ENCODE results near the gene KCNH1.

DNA sequence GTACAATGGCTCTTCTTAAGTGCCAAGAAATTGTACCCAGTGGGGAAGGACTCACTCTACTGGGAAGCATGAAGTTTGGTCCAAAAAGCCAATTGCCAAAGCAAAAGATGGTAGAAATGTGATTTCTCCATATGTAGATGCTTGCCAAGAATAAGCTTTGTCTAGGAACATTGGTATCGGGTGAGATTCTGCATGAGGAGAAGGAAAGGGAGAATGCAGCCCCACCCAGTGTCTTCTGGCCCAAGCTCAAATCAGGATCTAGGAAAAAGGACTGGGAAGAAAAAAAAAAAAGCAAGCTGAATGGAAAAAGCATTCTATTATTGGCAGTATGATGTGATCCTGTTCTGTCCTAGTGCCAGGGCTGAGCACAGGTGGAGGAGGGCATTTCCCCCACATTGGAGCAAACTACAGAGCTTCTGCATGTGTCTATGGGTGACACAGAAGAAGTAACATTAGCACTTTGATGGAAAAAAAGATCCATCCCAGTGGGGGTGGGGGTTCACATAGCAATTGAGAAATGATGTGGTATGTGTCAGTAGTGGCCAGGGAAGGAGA lies 226.6 kb downstream of the KCNH1 start:
- TF ChIP-seq EZH2 (IDR thresholded peaks at IDR 0.05; ENCODE audit: low read depth, unreplicated experiment), result no peak
- TF ChIP-seq, protein P1, sequence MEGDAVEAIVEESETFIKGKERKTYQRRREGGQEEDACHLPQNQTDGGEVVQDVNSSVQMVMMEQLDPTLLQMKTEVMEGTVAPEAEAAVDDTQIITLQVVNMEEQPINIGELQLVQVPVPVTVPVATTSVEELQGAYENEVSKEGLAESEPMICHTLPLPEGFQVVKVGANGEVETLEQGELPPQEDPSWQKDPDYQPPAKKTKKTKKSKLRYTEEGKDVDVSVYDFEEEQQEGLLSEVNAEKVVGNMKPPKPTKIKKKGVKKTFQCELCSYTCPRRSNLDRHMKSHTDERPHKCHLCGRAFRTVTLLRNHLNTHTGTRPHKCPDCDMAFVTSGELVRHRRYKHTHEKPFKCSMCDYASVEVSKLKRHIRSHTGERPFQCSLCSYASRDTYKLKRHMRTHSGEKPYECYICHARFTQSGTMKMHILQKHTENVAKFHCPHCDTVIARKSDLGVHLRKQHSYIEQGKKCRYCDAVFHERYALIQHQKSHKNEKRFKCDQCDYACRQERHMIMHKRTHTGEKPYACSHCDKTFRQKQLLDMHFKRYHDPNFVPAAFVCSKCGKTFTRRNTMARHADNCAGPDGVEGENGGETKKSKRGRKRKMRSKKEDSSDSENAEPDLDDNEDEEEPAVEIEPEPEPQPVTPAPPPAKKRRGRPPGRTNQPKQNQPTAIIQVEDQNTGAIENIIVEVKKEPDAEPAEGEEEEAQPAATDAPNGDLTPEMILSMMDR (conservative IDR thresholded peaks at IDR 0.05; ENCODE audit: low read depth in 2 of 2), result no peak
- TF ChIP-seq, protein P2, sequence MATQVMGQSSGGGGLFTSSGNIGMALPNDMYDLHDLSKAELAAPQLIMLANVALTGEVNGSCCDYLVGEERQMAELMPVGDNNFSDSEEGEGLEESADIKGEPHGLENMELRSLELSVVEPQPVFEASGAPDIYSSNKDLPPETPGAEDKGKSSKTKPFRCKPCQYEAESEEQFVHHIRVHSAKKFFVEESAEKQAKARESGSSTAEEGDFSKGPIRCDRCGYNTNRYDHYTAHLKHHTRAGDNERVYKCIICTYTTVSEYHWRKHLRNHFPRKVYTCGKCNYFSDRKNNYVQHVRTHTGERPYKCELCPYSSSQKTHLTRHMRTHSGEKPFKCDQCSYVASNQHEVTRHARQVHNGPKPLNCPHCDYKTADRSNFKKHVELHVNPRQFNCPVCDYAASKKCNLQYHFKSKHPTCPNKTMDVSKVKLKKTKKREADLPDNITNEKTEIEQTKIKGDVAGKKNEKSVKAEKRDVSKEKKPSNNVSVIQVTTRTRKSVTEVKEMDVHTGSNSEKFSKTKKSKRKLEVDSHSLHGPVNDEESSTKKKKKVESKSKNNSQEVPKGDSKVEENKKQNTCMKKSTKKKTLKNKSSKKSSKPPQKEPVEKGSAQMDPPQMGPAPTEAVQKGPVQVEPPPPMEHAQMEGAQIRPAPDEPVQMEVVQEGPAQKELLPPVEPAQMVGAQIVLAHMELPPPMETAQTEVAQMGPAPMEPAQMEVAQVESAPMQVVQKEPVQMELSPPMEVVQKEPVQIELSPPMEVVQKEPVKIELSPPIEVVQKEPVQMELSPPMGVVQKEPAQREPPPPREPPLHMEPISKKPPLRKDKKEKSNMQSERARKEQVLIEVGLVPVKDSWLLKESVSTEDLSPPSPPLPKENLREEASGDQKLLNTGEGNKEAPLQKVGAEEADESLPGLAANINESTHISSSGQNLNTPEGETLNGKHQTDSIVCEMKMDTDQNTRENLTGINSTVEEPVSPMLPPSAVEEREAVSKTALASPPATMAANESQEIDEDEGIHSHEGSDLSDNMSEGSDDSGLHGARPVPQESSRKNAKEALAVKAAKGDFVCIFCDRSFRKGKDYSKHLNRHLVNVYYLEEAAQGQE (IDR thresholded peaks at IDR 0.05; ENCODE audit: unreplicated experiment), result no peak
- TF ChIP-seq POLR2AphosphoS5 (IDR thresholded peaks at IDR 0.05; ENCODE audit: low read depth), result no peak
- no peak for TF ChIP-seq JUNB (IDR thresholded peaks at IDR 0.05; ENCODE audit: unreplicated experiment)
- no peak for TF ChIP-seq EZH2phosphoT487 (IDR thresholded peaks at IDR 0.05; ENCODE audit: unreplicated experiment)
- TF ChIP-seq, protein P3, sequence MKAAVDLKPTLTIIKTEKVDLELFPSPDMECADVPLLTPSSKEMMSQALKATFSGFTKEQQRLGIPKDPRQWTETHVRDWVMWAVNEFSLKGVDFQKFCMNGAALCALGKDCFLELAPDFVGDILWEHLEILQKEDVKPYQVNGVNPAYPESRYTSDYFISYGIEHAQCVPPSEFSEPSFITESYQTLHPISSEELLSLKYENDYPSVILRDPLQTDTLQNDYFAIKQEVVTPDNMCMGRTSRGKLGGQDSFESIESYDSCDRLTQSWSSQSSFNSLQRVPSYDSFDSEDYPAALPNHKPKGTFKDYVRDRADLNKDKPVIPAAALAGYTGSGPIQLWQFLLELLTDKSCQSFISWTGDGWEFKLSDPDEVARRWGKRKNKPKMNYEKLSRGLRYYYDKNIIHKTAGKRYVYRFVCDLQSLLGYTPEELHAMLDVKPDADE (IDR thresholded peaks at IDR 0.05), result no peak
- TF ChIP-seq STAT1 (IDR thresholded peaks at IDR 0.05; ENCODE audit: unreplicated experiment), result no peak
- no peak for TF ChIP-seq CREB1 (CRISPR knock-in tag; IDR thresholded peaks at IDR 0.05; ENCODE audit: low read depth)
- no peak for TF ChIP-seq ZNF331 (CRISPR knock-in tag; IDR thresholded peaks at IDR 0.05; ENCODE audit: low read depth)
- TF ChIP-seq, protein P4, sequence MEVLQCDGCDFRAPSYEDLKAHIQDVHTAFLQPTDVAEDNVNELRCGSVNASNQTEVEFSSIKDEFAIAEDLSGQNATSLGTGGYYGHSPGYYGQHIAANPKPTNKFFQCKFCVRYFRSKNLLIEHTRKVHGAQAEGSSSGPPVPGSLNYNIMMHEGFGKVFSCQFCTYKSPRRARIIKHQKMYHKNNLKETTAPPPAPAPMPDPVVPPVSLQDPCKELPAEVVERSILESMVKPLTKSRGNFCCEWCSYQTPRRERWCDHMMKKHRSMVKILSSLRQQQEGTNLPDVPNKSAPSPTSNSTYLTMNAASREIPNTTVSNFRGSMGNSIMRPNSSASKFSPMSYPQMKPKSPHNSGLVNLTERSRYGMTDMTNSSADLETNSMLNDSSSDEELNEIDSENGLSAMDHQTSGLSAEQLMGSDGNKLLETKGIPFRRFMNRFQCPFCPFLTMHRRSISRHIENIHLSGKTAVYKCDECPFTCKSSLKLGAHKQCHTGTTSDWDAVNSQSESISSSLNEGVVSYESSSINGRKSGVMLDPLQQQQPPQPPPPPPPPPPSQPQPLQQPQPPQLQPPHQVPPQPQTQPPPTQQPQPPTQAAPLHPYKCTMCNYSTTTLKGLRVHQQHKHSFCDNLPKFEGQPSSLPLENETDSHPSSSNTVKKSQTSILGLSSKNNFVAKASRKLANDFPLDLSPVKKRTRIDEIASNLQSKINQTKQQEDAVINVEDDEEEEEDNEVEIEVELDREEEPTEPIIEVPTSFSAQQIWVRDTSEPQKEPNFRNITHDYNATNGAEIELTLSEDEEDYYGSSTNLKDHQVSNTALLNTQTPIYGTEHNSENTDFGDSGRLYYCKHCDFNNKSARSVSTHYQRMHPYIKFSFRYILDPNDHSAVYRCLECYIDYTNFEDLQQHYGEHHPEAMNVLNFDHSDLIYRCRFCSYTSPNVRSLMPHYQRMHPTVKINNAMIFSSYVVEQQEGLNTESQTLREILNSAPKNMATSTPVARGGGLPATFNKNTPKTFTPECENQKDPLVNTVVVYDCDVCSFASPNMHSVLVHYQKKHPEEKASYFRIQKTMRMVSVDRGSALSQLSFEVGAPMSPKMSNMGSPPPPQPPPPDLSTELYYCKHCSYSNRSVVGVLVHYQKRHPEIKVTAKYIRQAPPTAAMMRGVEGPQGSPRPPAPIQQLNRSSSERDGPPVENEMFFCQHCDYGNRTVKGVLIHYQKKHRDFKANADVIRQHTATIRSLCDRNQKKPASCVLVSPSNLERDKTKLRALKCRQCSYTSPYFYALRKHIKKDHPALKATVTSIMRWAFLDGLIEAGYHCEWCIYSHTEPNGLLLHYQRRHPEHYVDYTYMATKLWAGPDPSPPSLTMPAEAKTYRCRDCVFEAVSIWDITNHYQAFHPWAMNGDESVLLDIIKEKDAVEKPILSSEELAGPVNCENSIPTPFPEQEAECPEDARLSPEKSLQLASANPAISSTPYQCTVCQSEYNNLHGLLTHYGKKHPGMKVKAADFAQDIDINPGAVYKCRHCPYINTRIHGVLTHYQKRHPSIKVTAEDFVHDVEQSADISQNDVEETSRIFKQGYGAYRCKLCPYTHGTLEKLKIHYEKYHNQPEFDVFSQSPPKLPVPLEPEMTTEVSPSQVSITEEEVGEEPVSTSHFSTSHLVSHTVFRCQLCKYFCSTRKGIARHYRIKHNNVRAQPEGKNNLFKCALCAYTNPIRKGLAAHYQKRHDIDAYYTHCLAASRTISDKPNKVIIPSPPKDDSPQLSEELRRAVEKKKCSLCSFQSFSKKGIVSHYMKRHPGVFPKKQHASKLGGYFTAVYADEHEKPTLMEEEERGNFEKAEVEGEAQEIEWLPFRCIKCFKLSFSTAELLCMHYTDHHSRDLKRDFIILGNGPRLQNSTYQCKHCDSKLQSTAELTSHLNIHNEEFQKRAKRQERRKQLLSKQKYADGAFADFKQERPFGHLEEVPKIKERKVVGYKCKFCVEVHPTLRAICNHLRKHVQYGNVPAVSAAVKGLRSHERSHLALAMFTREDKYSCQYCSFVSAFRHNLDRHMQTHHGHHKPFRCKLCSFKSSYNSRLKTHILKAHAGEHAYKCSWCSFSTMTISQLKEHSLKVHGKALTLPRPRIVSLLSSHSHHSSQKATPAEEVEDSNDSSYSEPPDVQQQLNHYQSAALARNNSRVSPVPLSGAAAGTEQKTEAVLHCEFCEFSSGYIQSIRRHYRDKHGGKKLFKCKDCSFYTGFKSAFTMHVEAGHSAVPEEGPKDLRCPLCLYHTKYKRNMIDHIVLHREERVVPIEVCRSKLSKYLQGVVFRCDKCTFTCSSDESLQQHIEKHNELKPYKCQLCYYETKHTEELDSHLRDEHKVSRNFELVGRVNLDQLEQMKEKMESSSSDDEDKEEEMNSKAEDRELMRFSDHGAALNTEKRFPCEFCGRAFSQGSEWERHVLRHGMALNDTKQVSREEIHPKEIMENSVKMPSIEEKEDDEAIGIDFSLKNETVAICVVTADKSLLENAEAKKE (CRISPR knock-in tag; IDR thresholded peaks at IDR 0.05), result no peak
- TF ChIP-seq NANOG (IDR thresholded peaks at IDR 0.05; ENCODE audit: borderline replicate concordance), result no peak
- TF ChIP-seq ZNF114 (CRISPR knock-in tag; IDR thresholded peaks at IDR 0.05), result no peak

All from GM23338 (cell line).